Measurements from ENCODE around the gene IL17RE.

IL17RE gene

DNA sequence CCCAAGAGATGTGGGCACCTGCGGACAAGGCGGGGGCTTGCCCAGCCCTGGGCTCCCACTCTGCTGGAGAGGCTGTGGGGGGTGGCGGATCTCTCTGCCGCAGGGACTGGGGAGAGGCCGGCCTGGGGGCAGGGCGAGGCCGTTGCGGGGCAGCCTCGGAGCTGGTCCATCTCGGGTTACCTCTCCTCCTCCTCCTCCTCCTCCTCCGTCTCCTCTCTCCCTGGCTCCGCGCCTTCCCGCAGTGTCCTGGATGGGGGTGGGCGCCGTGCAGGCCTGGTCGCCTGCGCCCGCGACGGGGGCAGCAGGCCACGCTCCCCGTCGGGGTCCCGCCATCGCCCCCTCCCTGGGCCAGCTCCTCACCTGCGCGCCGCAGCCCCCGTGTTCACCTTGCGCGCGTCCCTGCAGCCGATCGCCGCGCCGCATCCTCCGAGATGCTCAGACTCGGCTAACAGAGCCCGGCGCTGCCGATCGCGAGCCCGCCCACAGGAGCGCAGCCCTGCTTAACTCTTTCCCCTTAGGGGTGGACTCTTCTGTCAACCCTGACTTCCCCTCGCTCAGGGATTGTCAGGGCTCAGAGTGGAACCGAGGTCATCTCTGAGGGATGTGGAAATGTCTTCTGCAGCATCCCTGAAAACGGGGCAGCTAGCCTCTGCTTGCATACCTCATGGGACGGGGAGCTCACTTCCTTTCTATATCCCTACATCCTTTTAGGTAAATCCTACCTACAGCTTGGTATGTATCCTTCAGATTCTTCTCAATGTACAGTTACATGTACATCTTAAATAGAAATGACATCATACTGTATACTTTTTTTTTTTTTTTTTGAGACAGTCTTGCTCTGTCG lies 49.5 kb downstream of the IL17RE start, which contains the start of gene PRRT3:
PRRT3 (minus strand) TSS at position 447 of the 844 bp plus-strand sequence. CDS start 2,293 bp downstream, outside the sequence.
- no peak for DNase-seq (ENCODE audit: low read depth)

DNA sequence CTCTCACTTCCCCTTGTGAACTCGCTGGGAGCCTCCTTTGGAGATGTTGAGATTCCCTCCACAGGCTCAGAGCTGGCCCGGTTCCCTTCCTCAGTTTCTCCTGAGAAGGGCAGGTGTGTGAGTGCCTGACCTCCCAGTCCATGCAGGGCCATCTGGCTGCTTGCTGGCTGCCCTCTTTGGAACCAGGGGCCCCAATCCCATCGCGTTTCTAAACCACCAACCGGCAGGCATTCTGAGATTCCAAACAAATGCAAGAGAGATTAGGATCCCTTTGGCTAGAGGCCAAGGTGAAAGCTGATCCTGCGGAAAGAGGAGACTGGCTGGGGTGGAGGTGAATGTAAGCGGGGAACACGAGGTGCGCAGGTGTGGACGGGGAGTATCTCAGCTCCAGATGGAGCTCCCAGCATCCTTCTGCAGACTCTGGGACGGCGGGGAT lies 52.4 kb downstream of the IL17RE start:
- no peak for DNase-seq (ENCODE audit: low read depth)

DNA sequence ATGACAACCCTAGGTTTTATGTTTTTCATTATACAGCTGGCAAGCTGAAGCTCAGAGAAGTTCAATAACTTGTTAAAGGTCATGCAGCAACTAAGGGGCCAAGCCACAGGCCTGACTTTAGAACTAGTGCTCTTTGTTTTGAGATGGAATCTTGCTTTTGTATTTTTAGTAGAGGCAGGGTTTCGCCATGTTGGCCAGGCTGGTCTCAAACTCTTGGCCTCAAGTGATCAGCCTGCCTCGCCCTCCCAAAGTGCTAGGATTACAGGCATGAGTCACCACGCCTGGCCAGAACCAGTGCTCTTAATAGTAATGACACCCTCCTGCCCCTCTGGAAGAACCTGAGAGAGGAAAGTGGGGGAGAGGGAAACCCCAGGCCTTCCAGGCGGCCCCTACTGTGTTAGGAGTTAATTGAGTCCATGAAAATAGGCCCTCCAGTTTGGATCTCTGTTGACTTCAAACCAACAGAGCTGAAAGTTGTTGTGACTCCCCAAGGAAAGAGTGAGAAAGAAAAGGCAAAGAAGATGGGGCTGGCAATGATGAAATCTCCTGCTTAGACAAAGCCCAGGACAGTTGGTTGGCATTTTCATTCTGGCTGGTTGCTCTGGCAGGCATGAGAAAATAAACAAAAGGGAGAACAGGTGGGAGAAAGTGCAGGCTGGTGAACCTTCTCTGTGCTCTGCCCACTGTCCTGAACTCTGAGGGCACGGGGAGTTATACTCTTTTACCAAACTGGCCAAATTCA lies 53.1 kb downstream of the IL17RE start:
- DNase-seq (ENCODE audit: low read depth) = no peak

DNA sequence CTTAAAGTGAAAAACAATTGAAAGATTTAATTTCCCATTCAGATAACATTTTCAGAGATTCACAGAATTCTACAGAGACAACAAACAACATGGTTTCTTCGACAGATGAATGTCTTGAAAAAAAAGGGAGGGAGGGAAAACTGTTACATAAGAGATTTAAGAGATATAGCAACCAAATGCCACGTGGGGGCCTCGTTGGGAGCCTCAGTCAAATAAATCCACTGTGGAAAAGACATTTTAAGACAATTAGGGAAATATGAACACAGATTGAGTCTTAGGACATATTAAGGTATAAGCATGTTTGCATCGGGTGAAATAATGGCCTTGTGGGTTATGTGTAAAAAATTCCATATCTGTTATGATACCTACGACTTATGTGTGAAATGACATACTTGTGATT lies 54.6 kb downstream of the IL17RE start:
- no peak for DNase-seq (ENCODE audit: low read depth)

DNA sequence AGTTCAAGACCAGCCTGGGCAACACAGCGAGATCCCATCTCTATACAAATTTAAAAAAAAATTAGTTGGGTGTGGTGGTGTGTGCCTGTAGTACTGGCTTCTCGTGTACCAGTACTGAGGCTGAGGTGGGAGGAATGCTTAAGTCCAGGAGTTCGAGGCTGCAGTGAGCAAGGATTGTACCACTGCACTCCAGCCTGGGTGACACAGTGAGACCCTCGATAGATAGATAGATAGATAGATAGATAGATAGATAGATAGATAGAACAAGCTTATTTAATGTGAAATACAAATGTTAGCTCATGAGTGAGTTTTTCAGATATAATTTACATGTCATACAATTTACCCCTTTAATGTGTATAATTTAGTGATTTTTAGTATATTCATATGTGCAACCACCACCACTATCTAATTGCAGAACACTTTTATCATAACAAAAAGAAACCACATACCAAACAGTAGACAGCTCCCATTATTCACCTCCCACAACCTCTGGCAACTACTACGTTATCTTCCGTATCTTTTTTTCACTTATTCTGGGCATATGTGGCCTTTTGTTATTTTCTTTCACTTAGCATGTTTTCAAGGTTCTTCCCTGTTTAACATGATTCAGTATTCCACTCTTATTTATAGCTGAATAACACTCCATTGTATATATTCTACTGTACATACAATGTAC lies 62.7 kb downstream of the IL17RE start:
- DNase-seq (ENCODE audit: low read depth) = no peak

All from stimulated activated CD8-positive, alpha-beta memory T cell treated with anti-CD3 and anti-CD28 coated beads, Interleukin-15, amount 100 ng/mL, for 24 hours (primary cell).